ENCODE measurements around the gene PAX5.

DNA sequence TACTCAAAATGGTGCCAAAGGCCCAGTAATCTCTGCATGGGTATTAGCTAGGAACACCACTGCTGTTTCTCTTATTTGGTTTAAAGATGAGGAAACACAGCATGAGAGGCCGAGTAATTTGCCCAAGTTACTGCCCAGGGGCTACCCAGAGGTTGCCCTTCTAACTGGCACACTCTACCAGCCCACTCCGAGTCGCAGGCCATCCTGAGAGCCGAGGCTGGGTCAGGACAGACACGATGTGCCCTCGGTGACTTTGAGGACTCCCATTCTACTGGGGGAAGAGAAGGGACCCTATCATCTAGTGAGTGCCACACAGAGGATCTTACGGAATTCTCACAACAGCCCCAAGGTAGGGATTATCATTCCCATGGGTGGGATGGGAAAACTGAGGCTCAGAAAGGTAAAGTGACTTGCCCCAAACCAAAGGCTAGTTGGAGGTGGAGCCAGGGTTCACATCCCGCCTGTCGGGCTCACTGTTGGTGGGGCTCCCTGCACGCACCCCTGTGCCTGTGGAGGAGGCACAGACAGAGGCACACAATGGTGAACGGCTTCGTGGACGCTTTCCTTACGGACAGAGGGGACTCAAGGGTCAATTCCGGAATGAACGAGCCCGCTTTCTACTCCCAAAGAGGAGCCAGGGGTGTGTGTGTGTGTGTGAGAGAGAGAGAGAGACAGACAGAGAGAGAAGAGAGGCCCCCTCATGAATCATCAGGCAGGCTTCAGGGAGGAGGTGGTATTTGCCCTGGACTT, 236.4 kb downstream of the PAX5 start:
- TF ChIP-seq, protein P1, sequence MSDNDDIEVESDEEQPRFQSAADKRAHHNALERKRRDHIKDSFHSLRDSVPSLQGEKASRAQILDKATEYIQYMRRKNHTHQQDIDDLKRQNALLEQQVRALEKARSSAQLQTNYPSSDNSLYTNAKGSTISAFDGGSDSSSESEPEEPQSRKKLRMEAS (CRISPR knock-in tag; IDR thresholded peaks at IDR 0.05): no peak
- TF ChIP-seq, protein P2, sequence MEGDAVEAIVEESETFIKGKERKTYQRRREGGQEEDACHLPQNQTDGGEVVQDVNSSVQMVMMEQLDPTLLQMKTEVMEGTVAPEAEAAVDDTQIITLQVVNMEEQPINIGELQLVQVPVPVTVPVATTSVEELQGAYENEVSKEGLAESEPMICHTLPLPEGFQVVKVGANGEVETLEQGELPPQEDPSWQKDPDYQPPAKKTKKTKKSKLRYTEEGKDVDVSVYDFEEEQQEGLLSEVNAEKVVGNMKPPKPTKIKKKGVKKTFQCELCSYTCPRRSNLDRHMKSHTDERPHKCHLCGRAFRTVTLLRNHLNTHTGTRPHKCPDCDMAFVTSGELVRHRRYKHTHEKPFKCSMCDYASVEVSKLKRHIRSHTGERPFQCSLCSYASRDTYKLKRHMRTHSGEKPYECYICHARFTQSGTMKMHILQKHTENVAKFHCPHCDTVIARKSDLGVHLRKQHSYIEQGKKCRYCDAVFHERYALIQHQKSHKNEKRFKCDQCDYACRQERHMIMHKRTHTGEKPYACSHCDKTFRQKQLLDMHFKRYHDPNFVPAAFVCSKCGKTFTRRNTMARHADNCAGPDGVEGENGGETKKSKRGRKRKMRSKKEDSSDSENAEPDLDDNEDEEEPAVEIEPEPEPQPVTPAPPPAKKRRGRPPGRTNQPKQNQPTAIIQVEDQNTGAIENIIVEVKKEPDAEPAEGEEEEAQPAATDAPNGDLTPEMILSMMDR (IDR thresholded peaks at IDR 0.05): no peak
- no peak for TF ChIP-seq TEAD4 (CRISPR knock-in tag; IDR thresholded peaks at IDR 0.05)

All from WTC11 (cell line).